Measurements from ENCODE around the gene SLC5A9. TPM values are rescaled to one million over a fixed set of nuclear protein-coding genes. Genes with fewer than 3 reads are reported as not detected.

The SLC5A9 gene
- total and polyA plus RNA-seq, 10 of the 15 experiments (the other 5 are each of a cell fraction or from before 2014, with no cell fraction given): 0.03 TPM; not detected in 9

- 39% methylated on average over 6 of the region's 6 CpGs for WGBS (ENCODE audit: insufficient coverage, insufficient replicate concordance, low lambda C conversion rate, missing lambda C conversion rate)
- Histone ChIP-seq H3K79me2 (ENCODE audit: control insufficient read depth, insufficient read depth, low read length) (no peaks in the 10 kb centered on the region), H3K36me3 (ENCODE audit: control insufficient read depth in 2 of 2, insufficient read depth in 2 of 2, low read length in 1 of 2) (no peaks in the 10 kb centered on the region), H3K9ac (ENCODE audit: control insufficient read depth, insufficient read depth, low read length) (no peak overlapping the region), H3K9me3 (replicated peaks; ENCODE audit: control insufficient read depth, insufficient read depth, low read length) (no peaks in the 10 kb centered on the region), H2AFZ (ENCODE audit: control insufficient read depth, low read depth, low read length) (no peak overlapping the region), H3K4me1 (ENCODE audit: control insufficient read depth, insufficient read depth, low read length) (no peaks in the 10 kb centered on the region), H3K4me2 (ENCODE audit: control insufficient read depth, insufficient read depth) (no peak overlapping the region), H3K27ac (ENCODE audit: control insufficient read depth, insufficient read depth) (no peak overlapping the region), H4K20me1 (ENCODE audit: control insufficient read depth, insufficient read depth) (no peaks in the 10 kb centered on the region), H3K4me3 (no peak overlapping the region), H3K27me3 (replicated peaks in 1 of 2; ENCODE audit: control insufficient read depth in 2 of 2, insufficient read depth in 2 of 2, low read length in 1 of 2) (no peaks in the 10 kb centered on the region)
- ATAC-seq (no peak), DNase-seq (ENCODE audit: low read depth, low spot score) (no peak), FAIRE-seq (no peak)
- no TSS peak for BruUV-seq (replicated peaks)
- in situ Hi-C loops (cut with MboI) (no loop called here), intact Hi-C loops (cut with micrococcal nuclease; ENCODE audit: unreplicated experiment) (no loop called here)
- SMC1A ChIA-PET (ENCODE audit: uncharacterized antibody, unreplicated experiment): no interaction called here
- TF ChIP-seq SMAD1 (IDR thresholded peaks at IDR 0.05; ENCODE audit: low read depth, partially characterized antibody): no peak
- TF ChIP-seq E2F8 (IDR thresholded peaks at IDR 0.05; ENCODE audit: low read depth, partially characterized antibody): no peak
- no peak for TF ChIP-seq ESRRA (IDR thresholded peaks at IDR 0.05; ENCODE audit: low read length)
- CTCF ChIA-PET: no interaction called here
- RAD21 ChIA-PET (ENCODE audit: unreplicated experiment): no interaction called here
- POLR2A ChIA-PET: no interaction called here
Observed at GRCh38 chr1:48225579-48225978, 3.1 kb downstream of the SLC5A9 start.

GRCh38 chr1:48227165-48228013, 4.9 kb downstream of the SLC5A9 start:
- Histone ChIP-seq H3K4me3 (no peak overlapping the region), H3K9me3 (replicated peaks; ENCODE audit: control insufficient read depth, insufficient read depth, low read length) (no peaks in the 10 kb centered on the region), H4K20me1 (ENCODE audit: control insufficient read depth, insufficient read depth) (no peaks in the 10 kb centered on the region), H3K9ac (ENCODE audit: control insufficient read depth, insufficient read depth, low read length) (no peak overlapping the region), H3K4me2 (ENCODE audit: control insufficient read depth, insufficient read depth) (no peak overlapping the region), H3K79me2 (ENCODE audit: control insufficient read depth, insufficient read depth, low read length) (no peaks in the 10 kb centered on the region), H3K36me3 (ENCODE audit: control insufficient read depth in 2 of 2, insufficient read depth in 2 of 2, low read length in 1 of 2) (no peaks in the 10 kb centered on the region), H3K27me3 (replicated peaks in 1 of 2; ENCODE audit: control insufficient read depth in 2 of 2, insufficient read depth in 2 of 2, low read length in 1 of 2) (no peaks in the 10 kb centered on the region), H2AFZ (ENCODE audit: control insufficient read depth, low read depth, low read length) (no peak overlapping the region), H3K27ac (ENCODE audit: control insufficient read depth, insufficient read depth) (no peak overlapping the region), H3K4me1 (ENCODE audit: control insufficient read depth, insufficient read depth, low read length) (no peaks in the 10 kb centered on the region)
- ChIA-PET POLR2A (no interaction called here), SMC1A (ENCODE audit: uncharacterized antibody, unreplicated experiment) (no interaction called here), RAD21 (ENCODE audit: unreplicated experiment) (no interaction called here), CTCF (no interaction called here)
- intact Hi-C loops (cut with micrococcal nuclease; ENCODE audit: unreplicated experiment) (no loop called here), in situ Hi-C loops (cut with MboI) (no loop called here)
- no peak for ATAC-seq
- BruUV-seq (replicated peaks): no TSS peak
- no peak for DNase-seq (ENCODE audit: low read depth, low spot score)
- WGBS (ENCODE audit: insufficient coverage, insufficient replicate concordance, low lambda C conversion rate, missing lambda C conversion rate): 33% methylated on average over 10 of the region's 10 CpGs
- peak; percentile 95 for TF ChIP-seq BCL3 (IDR thresholded peaks at IDR 0.05; ENCODE audit: borderline replicate concordance, insufficient read depth, low read depth, low read length, poor library complexity, severe bottlenecking)
- no peak for TF ChIP-seq JUND (IDR thresholded peaks at IDR 0.05; ENCODE audit: low read depth, low read length)
- TF ChIP-seq PBX3 (IDR thresholded peaks at IDR 0.05; ENCODE audit: insufficient replicate concordance, low read depth, low read length): peak; percentile 51
- no peak for TF ChIP-seq NFXL1 (IDR thresholded peaks at IDR 0.05; ENCODE audit: borderline replicate concordance)
- peak in 1 of 2 experiments; percentile 36; a peak in 1 of 4 replicates for TF ChIP-seq ETV6 (conservative IDR thresholded peaks at IDR 0.05 in 1 of 2, IDR thresholded peaks at IDR 0.05 in 1 of 2; ENCODE audit: borderline replicate concordance in 1 of 2, low read depth in 1 of 2)
- no peak for TF ChIP-seq ZNF24 (IDR thresholded peaks at IDR 0.05)
- TF ChIP-seq SPI1 (IDR thresholded peaks at IDR 0.05; ENCODE audit: borderline replicate concordance, insufficient read depth, low read depth, low read length): peak; percentile 16; the same call in 1 of the 2 replicates
- FAIRE-seq: no peak
